GM12875 (cell line): ENCODE results near the gene CYP27C1.
A peak's percentile ranks its signal among the peaks of the same experiment; 100 is the strongest.

ENCODE experiments used
- H3K4me3 ChIP-seq: one replicate; pipeline ENCODE4 v1.5.1; 2011; ENCODE audit warnings: low read depth, low read length, control low read depth
- TF ChIP-seq, protein P1 (sequence below): IDR thresholded peaks from 2 replicates; pipeline ENCODE4 v1.5.1; 2011; ENCODE audit warnings: low read depth, mild to moderate bottlenecking, control low read depth, inconsistent platforms, low read length, moderate library complexity, borderline replicate concordance; ENCODE audit not compliant: insufficient read depth

The CYP27C1 gene

DNA sequence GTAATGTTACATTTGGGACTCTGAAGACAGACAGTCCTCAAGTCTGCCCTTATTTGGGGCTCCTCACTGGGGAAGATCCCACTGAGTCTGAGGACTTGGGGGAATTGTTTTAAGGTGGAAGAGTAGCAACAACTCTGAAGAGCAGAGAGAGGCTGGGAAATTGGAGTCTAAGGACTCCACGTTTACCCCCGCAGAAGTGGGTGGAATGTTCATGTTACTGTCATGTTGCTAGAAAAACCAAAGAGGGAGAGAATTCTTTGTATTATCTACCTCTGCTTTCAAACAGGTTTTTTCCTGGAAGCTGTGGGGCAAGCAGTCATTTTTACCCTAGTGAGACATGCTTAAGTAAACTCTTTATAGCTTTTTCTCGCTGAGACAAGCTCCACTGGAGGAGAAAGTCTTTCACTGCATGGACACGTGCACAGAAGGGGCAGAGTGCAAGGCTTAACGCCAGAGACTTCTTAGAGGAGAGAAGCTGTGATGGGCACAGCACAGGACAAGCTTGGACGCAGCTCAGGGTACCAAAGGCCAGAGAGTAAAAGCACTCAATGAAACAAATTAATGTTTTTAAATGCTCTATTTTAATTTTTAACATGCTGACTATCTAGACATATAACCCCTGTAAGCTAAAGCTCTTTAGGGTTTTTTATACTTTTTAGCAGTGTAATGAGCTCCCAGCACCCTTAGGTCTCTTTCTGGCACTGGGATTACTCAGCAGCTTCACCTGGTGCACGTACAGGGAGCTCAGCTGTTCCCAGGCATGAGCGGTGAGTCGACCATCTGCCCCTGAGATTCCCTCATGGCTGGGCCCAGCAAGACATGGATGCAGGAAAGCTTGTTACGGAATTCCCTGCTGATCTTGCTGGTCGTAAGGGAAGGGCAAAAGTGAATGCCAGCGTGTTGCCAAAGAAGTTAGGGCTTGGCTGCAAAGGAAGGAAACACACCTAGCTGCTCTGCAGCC lies 58.6 kb downstream of the CYP27C1 start:
- H3K4me3 ChIP-seq = no peak overlapping the region
- TF ChIP-seq, protein P1, sequence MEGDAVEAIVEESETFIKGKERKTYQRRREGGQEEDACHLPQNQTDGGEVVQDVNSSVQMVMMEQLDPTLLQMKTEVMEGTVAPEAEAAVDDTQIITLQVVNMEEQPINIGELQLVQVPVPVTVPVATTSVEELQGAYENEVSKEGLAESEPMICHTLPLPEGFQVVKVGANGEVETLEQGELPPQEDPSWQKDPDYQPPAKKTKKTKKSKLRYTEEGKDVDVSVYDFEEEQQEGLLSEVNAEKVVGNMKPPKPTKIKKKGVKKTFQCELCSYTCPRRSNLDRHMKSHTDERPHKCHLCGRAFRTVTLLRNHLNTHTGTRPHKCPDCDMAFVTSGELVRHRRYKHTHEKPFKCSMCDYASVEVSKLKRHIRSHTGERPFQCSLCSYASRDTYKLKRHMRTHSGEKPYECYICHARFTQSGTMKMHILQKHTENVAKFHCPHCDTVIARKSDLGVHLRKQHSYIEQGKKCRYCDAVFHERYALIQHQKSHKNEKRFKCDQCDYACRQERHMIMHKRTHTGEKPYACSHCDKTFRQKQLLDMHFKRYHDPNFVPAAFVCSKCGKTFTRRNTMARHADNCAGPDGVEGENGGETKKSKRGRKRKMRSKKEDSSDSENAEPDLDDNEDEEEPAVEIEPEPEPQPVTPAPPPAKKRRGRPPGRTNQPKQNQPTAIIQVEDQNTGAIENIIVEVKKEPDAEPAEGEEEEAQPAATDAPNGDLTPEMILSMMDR = no peak

DNA sequence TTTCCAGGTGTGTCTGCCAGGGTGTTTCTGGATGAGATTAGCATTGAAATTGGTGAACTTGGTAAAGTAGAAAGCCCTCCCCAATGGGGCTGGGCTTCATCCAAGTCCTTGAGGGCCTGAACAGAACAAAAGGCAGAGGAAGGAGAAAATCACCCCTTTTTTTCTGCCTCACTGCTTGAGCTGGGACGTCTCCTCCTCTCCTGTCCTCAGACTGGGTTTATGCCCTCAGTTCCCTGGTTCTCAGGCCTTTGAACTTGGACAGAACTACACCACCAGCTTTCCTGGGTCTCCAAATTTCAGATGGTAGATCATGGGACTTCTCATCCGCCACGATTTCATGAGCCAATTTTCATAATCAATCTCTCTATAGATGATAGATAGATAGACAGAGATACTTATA lies 59.4 kb downstream of the CYP27C1 start:
- TF ChIP-seq, protein P1 = no peak
- H3K4me3 ChIP-seq = no peak overlapping the region

DNA sequence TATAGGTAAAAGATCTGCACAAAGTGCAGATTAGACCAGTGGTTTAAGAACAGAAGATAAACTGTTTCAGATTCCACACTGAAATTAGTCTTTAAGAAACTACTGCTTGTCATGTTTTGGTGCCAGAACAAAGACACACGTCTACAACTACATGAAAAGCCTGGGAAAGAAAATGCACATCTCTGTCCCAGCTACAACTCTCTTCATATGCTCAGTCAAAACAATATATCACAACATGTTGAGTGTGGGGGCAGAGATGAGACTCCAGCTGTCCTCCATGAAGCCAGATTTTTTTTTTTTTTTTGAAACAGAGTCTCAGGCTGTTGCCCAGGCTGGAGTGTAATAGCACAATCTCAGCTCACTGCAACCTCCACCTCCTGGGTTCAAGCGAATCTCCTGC lies 60.6 kb downstream of the CYP27C1 start:
- TF ChIP-seq, protein P1 = no peak
- no peak overlapping the region for H3K4me3 ChIP-seq

DNA sequence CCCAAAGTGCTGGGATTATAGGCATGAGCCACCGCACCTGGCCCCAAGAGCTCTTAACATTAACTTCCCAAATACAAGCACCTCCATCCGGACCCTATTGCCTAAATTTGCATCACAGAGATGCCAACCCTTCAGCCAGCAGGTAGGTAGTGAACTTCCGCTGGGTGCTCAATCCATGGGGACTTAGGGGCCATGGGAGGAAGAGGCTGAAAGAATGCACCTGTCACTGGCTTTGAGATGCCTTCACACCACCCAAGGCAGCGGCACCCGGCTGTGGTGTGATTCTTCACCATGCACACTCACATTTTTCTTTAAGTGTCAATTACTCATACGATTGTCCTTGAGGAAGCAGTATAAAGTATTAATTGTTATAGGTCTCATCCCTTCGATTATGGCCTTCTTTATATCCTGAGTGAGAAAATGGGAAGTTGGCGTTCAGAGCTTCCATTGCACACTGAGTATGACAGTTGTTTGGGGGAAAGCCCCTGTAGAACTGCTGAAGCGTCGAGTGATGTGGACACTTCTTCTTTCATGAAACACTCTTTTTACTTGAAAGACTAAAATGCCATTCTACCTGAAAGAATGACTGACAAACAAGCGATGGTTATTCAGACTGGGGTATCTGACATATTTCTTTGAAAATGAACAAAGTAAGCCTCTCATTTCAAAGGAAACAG lies 61.3 kb downstream of the CYP27C1 start:
- TF ChIP-seq, protein P1 = no peak
- no peak overlapping the region for H3K4me3 ChIP-seq

DNA sequence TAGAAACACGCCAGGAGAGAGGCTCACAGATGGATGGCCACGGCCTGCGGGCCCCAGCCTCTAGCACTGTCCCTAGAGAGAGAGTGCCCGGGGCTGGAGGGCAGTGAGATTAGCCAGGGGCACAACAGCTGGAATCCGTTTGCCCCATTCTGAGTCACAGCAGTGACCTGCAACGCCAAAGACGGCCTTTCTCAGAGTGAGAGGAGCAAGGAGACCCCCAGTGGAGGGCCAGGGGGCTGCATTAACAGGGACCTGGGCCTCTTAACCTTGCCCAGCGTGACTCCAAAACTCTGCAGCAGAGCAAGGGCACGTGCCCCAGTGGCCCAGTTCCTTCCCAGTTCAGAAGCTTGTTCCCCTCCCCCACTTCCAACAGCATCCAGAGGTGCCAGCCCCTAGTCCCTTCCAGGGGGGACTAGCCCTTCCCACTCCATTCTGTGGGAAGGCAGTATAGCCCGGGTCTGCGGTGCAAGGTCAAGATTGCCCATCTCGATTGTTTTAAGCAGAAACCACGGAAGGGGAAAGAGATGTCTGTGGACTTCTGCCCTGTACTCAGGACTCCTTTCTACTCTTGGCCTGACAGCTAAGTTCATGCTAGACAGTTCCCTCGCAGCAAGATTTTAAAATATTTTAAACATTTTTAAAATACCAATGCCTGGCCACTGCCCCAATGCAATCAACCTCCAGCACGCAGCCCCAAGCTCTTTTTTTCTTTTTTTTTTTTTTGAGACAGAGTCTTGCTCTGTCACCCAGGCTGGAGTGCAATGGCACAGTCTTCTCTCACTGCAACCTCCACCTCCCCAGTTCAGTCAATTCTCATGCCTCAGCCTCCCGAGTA lies 62.2 kb downstream of the CYP27C1 start:
- TF ChIP-seq, protein P1 = 0 out of 2 replicates have a peak, but pooled peaks have one; percentile 8
- no peak overlapping the region for H3K4me3 ChIP-seq

DNA sequence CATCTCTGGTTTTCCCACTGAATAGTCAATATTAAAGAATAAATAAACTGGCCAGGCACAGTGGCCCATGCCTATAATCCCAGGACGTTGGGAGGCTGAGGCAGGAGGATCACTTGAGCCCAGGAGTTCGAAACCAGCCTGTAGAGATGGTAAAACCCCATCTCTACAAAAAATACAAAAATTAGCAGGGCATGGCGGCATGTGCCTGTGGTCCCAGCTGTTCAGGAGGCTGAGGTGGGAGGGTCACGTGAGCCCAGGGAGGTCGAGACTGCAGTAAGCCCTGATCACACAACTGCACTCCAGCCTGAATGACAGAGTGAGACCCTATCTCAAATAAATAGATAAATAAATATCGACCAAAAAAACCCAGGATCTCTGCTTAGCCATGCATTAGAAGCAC lies 63.0 kb downstream of the CYP27C1 start:
- TF ChIP-seq, protein P1 = no peak
- H3K4me3 ChIP-seq = no peak overlapping the region
